Naive B cell (primary cell): Measurements from ENCODE around the gene C20orf144. TPM values are rescaled to one million over a fixed set of nuclear protein-coding genes. Genes with fewer than 3 reads are reported as not detected.
"Not testable (repeated sequence)": the region's sequence is repeated elsewhere in the genome, so short reads cannot be mapped to it uniquely, and the experiment has no call there.

Experiments
- ATAC-seq, 2 donors: fragments of 150-1000 bp; cut with Tn5 transposase; 2 replicates each; pipeline ENCODE4 v1.10.0; 2021; ENCODE audit warnings: low read depth in 2 of 2, mild to moderate bottlenecking in 2 of 2, moderate library complexity in 2 of 2
- DNase-seq: peaks from one replicate; pipeline ENCODE4 v3.0.0; 2022
- H3K27ac Mint-ChIP-seq, 6 donors: one replicate each; pipeline ENCODE4 v1.8.0; 2020 to 2022; ENCODE audit warnings: mild to moderate bottlenecking in 6 of 6, mixed read lengths in 6 of 6, moderate library complexity in 5 of 6, inconsistent platforms in 2 of 6
- H3K27me3 Mint-ChIP-seq, 3 donors: one replicate each; pipeline ENCODE4 v1.8.0; 2021 to 2022; ENCODE audit warnings: mixed read lengths in 3 of 3, mild to moderate bottlenecking in 1 of 3
- H3K36me3 Mint-ChIP-seq, 2 donors: one replicate each; pipeline ENCODE4 v1.8.0; 2020 to 2022; ENCODE audit warnings: mixed read lengths in 2 of 2, inconsistent platforms in 1 of 2, mild to moderate bottlenecking in 1 of 2
- H3K4me1 Mint-ChIP-seq, 3 donors: one replicate each; pipeline ENCODE4 v1.8.0; 2020 to 2022; ENCODE audit warnings: mixed read lengths in 3 of 3, inconsistent platforms in 1 of 3, mild to moderate bottlenecking in 1 of 3, moderate library complexity in 1 of 3
- H3K4me3 Mint-ChIP-seq, 8 donors: one replicate each; pipeline ENCODE4 v1.8.0; 2020 to 2022; ENCODE audit warnings: mild to moderate bottlenecking in 8 of 8, mixed read lengths in 8 of 8, moderate library complexity in 8 of 8, inconsistent platforms in 2 of 8
- H3K9me3 Mint-ChIP-seq, 7 donors: one replicate each; pipeline ENCODE4 v1.8.0; 2020 to 2022; ENCODE audit warnings: mixed read lengths in 7 of 7, mild to moderate bottlenecking in 5 of 7, inconsistent platforms in 2 of 7, moderate library complexity in 1 of 7
- polyA plus RNA-seq, 6 donors: library from polyadenylated mRNA; unstranded; fragments of 300-500 nt; fragmentation: Illumina TruSeq; gene quantifications; one replicate each; pipeline ENCODE4 v1.2.3, GENCODE V29; 2021; ENCODE audit warnings: low read depth in 6 of 6

C20orf144 gene
- polyA plus RNA-seq, 6 donors from 2014 or later, result not detected

- no peak overlapping the region for H3K4me3 Mint-ChIP-seq
- peak overlapping the region in 1 of 6 donors; percentile 67 for H3K27ac Mint-ChIP-seq
- ATAC-seq (no peak), DNase-seq (no peak)
- no peaks in the 10 kb centered on the region for H3K4me1 Mint-ChIP-seq
- H3K36me3 Mint-ChIP-seq, result peaks cover 13 to 31% of the 10 kb centered on the region in 2 donors
- no peaks in the 10 kb centered on the region for H3K27me3 Mint-ChIP-seq
- no peaks in the 10 kb centered on the region for H3K9me3 Mint-ChIP-seq
Measured at GRCh38 chr20:33644313-33645071, 17.6 kb upstream of the C20orf144 start.

- ATAC-seq, result no peak
- Mint-ChIP-seq H3K4me1 (no peaks in the 10 kb centered on the region), H3K27me3 (no peaks in the 10 kb centered on the region), H3K27ac (peak overlapping the region in 2 of 6 donors; percentile 15 to 67), H3K9me3 (no peaks in the 10 kb centered on the region), H3K36me3 (peaks cover 8 to 27% of the 10 kb centered on the region in 2 donors), H3K4me3 (no peak overlapping the region)
- no peak for DNase-seq
Measured at GRCh38 chr20:33645072-33645358, 17.1 kb upstream of the C20orf144 start.

GRCh38 chr20:33645396-33645795 is 16.7 kb upstream of the C20orf144 start:
- H3K27ac Mint-ChIP-seq, result peak overlapping the region in 1 of 6 donors; percentile 84
- H3K27me3 Mint-ChIP-seq, result no peaks in the 10 kb centered on the region
- H3K4me3 Mint-ChIP-seq, result no peak overlapping the region
- no peak for ATAC-seq
- H3K4me1 Mint-ChIP-seq, result no peaks in the 10 kb centered on the region
- DNase-seq, result no peak
- peaks cover 4 to 23% of the 10 kb centered on the region in 2 donors for H3K36me3 Mint-ChIP-seq
- no peaks in the 10 kb centered on the region for H3K9me3 Mint-ChIP-seq

- no peak for ATAC-seq
- Mint-ChIP-seq H3K4me1 (no peaks in the 10 kb centered on the region), H3K36me3 (peaks cover 0 to 20% of the 10 kb centered on the region in 2 donors), H3K27ac (peak overlapping the region in 1 of 6 donors; percentile 65), H3K27me3 (no peaks in the 10 kb centered on the region), H3K9me3 (no peaks in the 10 kb centered on the region), H3K4me3 (no peak overlapping the region)
- no peak for DNase-seq
Measured at GRCh38 chr20:33646191-33646590, 15.9 kb upstream of the C20orf144 start.

GRCh38 chr20:33646959-33647602 is 15.0 kb upstream of the C20orf144 start:
- H3K27ac Mint-ChIP-seq, H3K4me3 Mint-ChIP-seq, H3K4me1 Mint-ChIP-seq, H3K9me3 Mint-ChIP-seq, DNase-seq, ATAC-seq, H3K27me3 Mint-ChIP-seq: not testable (repeated sequence)
- peaks cover 0 to 20% of the 10 kb centered on the region in 2 donors for H3K36me3 Mint-ChIP-seq

- Mint-ChIP-seq H3K27ac (peak overlapping the region in 3 of 6 donors; percentile 34 to 73 (median 51)), H3K4me1 (no peaks in the 10 kb centered on the region), H3K36me3 (peaks cover 0 to 20% of the 10 kb centered on the region in 2 donors), H3K4me3 (no peak overlapping the region), H3K27me3 (no peaks in the 10 kb centered on the region), H3K9me3 (no peaks in the 10 kb centered on the region)
- DNase-seq (no peak), ATAC-seq (no peak)
Measured at GRCh38 chr20:33647603-33648395, 14.3 kb upstream of the C20orf144 start.

- Mint-ChIP-seq H3K9me3 (no peaks in the 10 kb centered on the region), H3K4me3 (no peak overlapping the region), H3K4me1 (peaks cover 0 to 7% (median 6%) of the 10 kb centered on the region in 3 donors), H3K27ac (peak overlapping the region in 1 of 6 donors; percentile 34), H3K36me3 (peaks cover 0 to 20% of the 10 kb centered on the region in 2 donors), H3K27me3 (no peaks in the 10 kb centered on the region)
- DNase-seq (no peak), ATAC-seq (no peak)
Measured at GRCh38 chr20:33648396-33649004, 13.6 kb upstream of the C20orf144 start.

GRCh38 chr20:33649201-33649681 is 12.9 kb upstream of the C20orf144 start:
- H3K9me3 Mint-ChIP-seq, result no peaks in the 10 kb centered on the region
- ATAC-seq (no peak), DNase-seq (no peak)
- no peak overlapping the region for H3K4me3 Mint-ChIP-seq
- H3K27ac Mint-ChIP-seq, result peak overlapping the region in 2 of 6 donors; percentile 53 to 69
- H3K27me3 Mint-ChIP-seq, result no peaks in the 10 kb centered on the region
- peaks cover 0 to 8% (median 6%) of the 10 kb centered on the region in 3 donors for H3K4me1 Mint-ChIP-seq
- H3K36me3 Mint-ChIP-seq, result peaks cover 0 to 20% of the 10 kb centered on the region in 2 donors

- H3K4me1 Mint-ChIP-seq, result peaks cover 0 to 8% (median 6%) of the 10 kb centered on the region in 3 donors
- H3K9me3 Mint-ChIP-seq, result no peaks in the 10 kb centered on the region
- H3K27ac Mint-ChIP-seq, result no peak overlapping the region
- no peak for DNase-seq
- no peak overlapping the region for H3K4me3 Mint-ChIP-seq
- H3K36me3 Mint-ChIP-seq, result peaks cover 0 to 13% of the 10 kb centered on the region in 2 donors
- ATAC-seq, result no peak
- no peaks in the 10 kb centered on the region for H3K27me3 Mint-ChIP-seq
Measured at GRCh38 chr20:33650111-33650752, 11.9 kb upstream of the C20orf144 start.

- no peak for DNase-seq
- ATAC-seq, result no peak
- H3K27ac Mint-ChIP-seq, result peak overlapping the region in 1 of 6 donors; percentile 7
- H3K27me3 Mint-ChIP-seq, result no peaks in the 10 kb centered on the region
- no peak overlapping the region for H3K4me3 Mint-ChIP-seq
- no peaks in the 10 kb centered on the region for H3K9me3 Mint-ChIP-seq
- H3K36me3 Mint-ChIP-seq, result peaks cover 0 to 6% of the 10 kb centered on the region in 2 donors
- peaks cover 0 to 8% (median 6%) of the 10 kb centered on the region in 3 donors for H3K4me1 Mint-ChIP-seq
Measured at GRCh38 chr20:33650753-33651561, 11.2 kb upstream of the C20orf144 start.

- peak overlapping the region in 2 of 6 donors; percentile 7 to 14 for H3K27ac Mint-ChIP-seq
- DNase-seq (no peak), ATAC-seq (no peak)
- H3K27me3 Mint-ChIP-seq, result no peaks in the 10 kb centered on the region
- H3K36me3 Mint-ChIP-seq, result no peaks in the 10 kb centered on the region
- peaks cover 0 to 8% (median 6%) of the 10 kb centered on the region in 3 donors for H3K4me1 Mint-ChIP-seq
- H3K9me3 Mint-ChIP-seq, result no peaks in the 10 kb centered on the region
- H3K4me3 Mint-ChIP-seq, result no peak overlapping the region
Measured at GRCh38 chr20:33651562-33652048, 10.5 kb upstream of the C20orf144 start.
